HL-60 (cell line): ENCODE measurements around the gene MSN.

Experiments used
- CTCF ChIP-seq: IDR thresholded peaks from one replicate; pipeline ENCODE4 v1.5.1; 2011; ENCODE audit warnings: low read length, control low read depth, inconsistent platforms; ENCODE audit not compliant: insufficient read depth
- POLR2AphosphoS5 ChIP-seq: IDR thresholded peaks from 2 replicates; pipeline ENCODE4 v1.6.1; 2012; ENCODE audit warnings: low read depth

DNA sequence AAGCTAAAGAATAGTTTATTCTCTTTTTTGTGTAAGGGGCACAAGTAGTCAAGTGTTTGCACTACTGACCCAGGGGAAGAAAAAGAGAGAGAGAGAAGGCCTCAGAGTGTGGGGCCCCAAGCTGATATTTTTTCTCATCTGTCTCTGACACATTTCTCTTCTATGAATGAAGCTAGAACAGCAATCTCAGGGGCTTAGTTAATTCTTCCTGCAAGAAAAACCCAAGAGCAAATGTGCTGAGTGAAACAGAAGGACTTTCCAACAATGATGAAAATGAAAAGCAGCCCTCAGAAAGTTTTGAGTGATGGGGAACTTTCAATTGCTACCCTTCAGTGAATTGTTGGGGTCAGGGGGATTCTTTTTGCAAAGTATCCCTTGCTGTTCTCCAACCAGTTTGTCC is 9.2 kb upstream of the MSN start:
- no peak for TF ChIP-seq CTCF
- no peak for TF ChIP-seq POLR2AphosphoS5
